ENCODE measurements around the gene OR11H6.
"Not testable (repeated sequence)": the region's sequence is repeated elsewhere in the genome, so short reads cannot be mapped to it uniquely, and the experiment has no call there.

OR11H6 gene, protein sequence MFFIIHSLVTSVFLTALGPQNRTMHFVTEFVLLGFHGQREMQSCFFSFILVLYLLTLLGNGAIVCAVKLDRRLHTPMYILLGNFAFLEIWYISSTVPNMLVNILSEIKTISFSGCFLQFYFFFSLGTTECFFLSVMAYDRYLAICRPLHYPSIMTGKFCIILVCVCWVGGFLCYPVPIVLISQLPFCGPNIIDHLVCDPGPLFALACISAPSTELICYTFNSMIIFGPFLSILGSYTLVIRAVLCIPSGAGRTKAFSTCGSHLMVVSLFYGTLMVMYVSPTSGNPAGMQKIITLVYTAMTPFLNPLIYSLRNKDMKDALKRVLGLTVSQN

GRCh38 chr14:20223410-20223809 is at the start of gene OR11H6:
OR11H6 (plus strand) TSS chr14:20223710; CDS start chr14:20223710, 0 bp downstream.
- DNase-seq: no peak

DNA sequence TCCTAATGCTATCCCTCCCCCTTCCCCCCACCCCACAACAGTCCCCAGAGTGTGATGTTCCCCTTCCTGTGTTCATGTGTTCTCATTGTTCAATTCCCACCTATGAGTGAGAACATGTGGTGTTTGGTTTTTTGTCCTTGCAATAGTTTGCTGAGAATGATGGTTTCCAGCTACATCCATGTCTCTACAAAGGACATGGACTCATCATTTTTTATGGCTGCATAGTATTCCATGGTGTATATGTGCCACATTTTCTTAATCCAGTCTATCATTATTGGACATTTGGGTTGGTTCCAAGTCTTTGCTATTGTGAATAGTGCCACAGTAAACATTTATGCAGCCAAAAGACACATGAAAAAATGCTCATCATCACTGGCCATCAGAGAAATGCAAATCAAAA is 49.3 kb upstream of the OR11H6 start:
- DNase-seq: not testable (repeated sequence)

GRCh38 chr14:20176330-20176729 is 47.2 kb upstream of the OR11H6 start:
- no peak for DNase-seq

DNA sequence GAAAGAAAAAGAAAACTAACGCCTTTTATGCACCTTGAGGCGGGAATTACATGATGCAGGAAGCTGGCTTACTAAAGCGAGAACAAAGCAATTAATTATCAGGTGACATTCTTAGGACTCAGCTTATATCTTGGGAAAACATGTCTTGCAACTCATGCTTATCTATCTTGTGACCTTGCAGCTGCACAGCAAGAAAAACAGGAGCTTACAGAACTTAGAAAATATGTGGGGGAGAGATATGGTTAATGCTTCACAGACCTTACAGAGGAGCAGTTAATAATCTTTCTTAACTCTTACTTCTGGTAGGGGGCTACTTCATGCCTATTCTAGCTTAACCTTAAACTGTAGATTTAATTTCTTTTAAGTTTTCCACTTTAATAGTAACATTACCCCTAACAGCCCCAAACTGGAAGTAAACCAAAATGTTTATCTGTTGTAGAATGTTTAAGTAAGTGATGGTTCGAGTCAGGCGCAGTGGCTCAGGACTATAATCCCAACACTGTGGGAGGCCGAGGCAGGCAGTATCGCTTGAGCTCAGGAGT is 46.0 kb upstream of the OR11H6 start:
- DNase-seq: no peak

GRCh38 chr14:20179218-20179617 is 44.3 kb upstream of the OR11H6 start:
- DNase-seq: no peak

DNA sequence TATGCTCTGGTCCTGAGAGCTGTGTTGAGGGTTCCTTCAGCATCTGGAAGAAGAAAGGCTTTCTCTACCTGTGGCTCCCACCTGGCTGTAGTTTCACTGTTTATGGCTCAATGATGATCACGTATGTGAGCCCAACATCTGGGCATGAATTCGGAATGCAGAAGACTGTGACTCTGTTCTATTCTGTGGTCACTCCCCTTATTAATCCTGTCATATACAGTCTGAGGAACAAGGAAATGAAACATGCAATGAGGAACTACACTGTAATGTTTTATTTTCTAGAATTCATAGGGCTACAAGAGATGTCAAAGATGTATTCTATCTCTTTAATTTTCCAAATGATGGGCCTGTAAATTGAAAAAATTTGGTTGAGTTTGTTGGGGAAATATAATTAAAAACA is 43.6 kb upstream of the OR11H6 start:
- no peak for DNase-seq

DNA sequence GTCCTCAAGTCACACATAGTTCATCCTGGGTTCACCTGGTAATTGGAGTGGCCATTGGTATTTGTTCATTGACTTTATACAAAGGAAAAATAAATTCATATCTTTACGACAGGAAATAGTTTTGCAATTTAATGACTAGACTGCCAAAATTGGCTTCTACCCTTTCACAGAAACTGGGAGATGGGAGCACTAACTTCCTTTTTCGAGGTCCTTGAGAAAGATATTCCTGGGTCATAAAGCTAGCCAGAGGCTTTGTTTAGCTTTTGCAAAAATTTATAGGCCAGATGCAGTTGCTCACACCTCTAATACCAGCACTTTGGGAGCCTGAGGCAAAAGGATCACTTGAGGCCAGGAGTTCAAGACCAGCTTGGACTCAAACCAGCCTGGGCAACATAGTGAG is 43.0 kb upstream of the OR11H6 start:
- no peak for DNase-seq

GRCh38 chr14:20184181-20184580 is 39.3 kb upstream of the OR11H6 start:
- DNase-seq: no peak

DNA sequence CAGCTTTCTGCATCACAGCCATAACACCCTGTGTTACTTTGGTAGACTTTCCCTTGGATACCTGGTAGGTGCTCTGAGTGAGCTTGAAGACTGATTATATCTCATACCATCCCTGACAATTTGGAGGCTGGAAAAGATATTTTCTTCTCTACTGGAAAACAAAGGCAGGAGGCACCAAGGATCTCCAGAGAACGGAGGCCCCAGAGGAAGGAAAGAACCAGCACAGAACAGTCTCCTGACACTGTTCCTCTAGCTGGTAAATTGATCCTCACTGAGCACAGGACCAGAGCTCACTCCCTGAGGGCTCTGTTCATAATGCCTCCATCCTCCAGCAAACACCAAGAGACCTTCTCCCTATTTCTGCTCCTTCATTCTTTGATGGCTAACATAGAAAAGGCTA is 32.9 kb upstream of the OR11H6 start, which contains the start of gene OR11G2:
TSS of gene OR11G2 (plus strand) at position 301 of the 400 bp plus-strand sequence. CDS start 6,542 bp downstream, outside the sequence.
- no peak for DNase-seq

DNA sequence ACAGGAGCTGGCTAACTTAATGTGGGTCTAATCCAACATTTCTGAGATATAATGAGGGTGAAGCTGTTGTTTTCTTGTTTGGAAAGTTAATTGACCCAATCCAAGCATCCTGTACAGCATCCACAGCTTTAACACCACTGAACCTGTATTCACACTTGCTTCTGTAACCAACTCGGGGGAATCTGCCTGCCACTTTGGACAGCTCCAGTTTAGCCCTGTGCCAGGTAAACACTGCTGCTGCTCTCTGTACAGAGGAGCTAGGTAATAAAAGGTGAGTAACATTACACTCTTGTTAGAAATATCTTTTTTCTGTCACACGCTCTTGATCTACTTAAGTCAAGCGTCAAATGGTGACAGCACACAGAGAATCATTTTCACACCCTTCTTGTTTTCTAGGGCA is 32.1 kb upstream of the OR11H6 start:
- DNase-seq: no peak

- DNase-seq: no peak
Measured at GRCh38 chr14:20194101-20194500, 29.4 kb upstream of the OR11H6 start.

- DNase-seq: not testable (repeated sequence)
Measured at GRCh38 chr14:20195170-20195569, 28.3 kb upstream of the OR11H6 start.

GRCh38 chr14:20195911-20196310 is 27.6 kb upstream of the OR11H6 start:
- no peak for DNase-seq

DNA sequence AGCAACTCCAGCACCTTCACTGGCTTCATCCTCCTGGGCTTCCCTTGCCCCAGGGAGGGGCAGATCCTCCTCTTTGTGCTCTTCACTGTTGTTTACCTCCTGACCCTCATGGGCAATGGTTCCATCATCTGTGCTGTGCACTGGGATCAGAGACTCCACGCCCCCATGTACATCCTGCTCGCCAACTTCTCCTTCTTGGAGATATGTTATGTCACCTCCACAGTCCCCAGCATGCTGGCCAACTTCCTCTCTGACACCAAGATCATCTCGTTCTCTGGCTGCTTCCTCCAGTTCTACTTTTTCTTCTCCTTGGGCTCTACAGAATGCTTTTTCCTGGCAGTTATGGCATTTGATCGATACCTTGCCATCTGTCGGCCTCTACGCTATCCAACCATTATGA is 26.1 kb upstream of the OR11H6 start:
- DNase-seq: no peak

DNA sequence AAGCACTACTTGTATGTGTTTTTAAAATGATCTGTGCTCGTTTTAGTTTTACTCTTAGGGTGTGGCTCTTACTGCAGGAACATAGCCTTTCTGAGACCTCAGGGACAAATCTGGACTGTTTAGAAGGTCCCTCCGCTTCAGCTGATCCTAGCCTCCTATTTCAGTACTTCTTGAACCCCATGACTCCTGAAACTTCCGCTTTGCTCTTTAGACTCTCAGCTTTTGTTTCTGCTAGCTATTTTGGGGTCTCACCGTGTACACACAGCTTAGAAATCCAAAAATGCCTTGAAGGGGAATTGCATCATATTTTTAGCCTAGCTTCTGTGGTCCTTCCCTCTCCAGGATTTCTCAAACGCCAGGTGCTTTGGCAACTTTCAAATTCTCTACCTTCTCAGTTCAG is 24.5 kb upstream of the OR11H6 start:
- DNase-seq: no peak

DNA sequence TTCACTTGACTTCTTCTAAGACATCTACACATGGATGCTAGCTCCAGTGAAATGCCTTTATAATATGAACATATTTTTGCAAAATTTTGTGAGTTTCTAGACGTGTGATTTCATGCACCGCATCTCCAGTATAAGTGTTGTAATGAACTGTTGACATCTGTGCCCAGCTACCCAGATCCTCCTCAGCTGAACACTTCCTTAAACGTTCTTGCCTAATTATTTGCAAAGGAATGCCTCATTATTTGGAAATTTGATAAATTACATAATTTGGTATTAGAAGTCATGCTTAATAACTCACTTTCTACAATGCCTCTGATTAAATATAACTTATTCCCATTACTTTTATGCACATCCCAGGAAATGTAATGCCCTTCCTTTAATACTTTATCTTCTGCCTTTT is 18.8 kb upstream of the OR11H6 start:
- DNase-seq: no peak

DNA sequence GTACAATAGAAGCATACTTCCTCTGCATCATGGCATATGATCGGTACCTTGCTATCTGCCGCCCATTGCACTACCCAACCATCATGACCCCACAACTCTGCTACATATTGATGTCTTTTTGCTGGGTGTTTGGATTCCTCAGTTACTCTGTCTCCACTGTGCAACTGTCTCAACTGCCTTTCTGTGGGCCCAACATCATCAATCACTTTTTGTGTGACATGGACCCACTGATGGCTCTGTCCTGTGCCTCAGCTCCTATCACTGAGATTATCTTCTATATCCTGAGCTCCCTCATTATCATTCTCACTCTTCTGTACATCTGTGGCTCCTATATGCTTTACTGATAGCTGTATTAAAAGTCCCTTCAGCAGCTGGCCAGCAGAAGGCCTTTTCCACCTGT is 13.9 kb upstream of the OR11H6 start:
- DNase-seq: no peak

- DNase-seq: not testable (repeated sequence)
Measured at GRCh38 chr14:20212406-20212805, 11.1 kb upstream of the OR11H6 start.

DNA sequence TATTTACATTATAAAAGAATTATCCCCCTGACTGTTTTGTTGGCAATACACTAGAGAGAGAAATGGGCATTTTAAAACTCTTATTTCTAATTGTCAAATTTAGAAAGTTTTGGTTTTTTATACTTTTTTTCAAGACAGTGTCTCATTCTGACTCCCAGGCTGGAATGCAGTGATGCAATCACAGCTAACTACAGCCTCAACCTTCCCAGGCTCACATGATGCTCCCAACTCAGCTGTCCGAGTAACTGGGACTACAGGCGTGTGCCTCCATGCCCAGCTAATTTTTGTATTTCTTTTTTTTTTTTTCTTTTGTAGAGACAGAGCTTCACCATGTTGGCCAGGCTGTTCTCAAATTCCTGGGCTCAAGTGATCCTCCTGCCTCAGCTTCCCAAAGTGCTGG is 8.3 kb upstream of the OR11H6 start:
- DNase-seq: peak; percentile 4

DNA sequence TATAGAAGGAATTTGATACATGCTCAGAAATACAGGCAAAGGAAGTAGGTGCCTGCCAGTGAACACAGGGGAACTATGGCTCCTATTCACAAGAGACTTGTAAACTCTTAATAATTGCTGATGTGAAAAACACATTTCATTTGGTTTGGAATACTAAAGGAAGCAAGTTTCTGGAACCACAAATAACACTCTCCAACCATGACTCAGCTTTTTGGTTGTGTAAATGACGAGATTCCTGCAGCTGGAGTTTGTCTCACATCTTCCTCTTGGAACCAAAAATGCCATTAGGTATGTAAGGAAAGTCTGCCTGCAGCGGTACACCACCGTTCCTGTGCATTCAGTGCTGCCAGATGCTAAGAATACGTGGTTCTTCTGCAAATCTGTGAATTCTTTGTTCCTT is 4.5 kb upstream of the OR11H6 start:
- DNase-seq: no peak

GRCh38 chr14:20228681-20229080 is 5.2 kb downstream of the OR11H6 start, which contains the start of gene OR11H7:
OR11H7 (plus strand) TSS chr14:20228981.
- DNase-seq: no peak

GRCh38 chr14:20235415-20235814 is 11.9 kb downstream of the OR11H6 start:
- DNase-seq: not testable (repeated sequence)

DNA sequence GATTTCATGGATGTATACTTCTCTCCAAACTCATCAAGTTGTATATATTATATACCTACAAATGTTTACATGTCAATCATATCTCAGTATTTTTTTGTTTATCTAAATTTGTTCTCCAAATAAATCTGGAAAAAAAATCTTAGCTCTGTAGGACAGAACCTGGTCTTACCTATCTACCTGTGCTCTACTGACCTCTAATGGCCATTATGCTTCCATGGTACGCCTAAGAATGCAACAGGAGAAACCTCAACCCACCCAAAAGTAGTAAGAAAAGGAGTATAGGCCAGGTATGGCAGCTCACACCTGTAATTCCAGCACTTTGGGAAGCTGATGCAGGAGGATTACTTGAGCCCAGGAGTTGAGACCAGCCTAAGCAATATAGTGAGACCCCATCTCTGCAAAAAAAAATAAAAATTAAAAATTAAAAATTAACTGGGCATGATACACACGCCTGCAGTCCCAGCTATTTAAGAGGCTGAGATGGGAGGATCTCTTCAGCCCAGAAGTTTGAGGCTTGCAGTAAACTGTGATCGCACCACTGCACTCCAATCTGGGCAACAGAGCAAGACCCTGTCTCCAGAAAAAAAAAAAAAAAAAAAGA is 24.2 kb downstream of the OR11H6 start:
- DNase-seq: no peak

GRCh38 chr14:20262642-20263128 is 39.2 kb downstream of the OR11H6 start:
- peak; percentile 93 for DNase-seq

Data from EL (cell line).